UCSD-AML1 (cell line): ENCODE data around the gene TOR4A.
A peak's percentile ranks its signal among the peaks of the same experiment; 100 is the strongest.
"Not testable (repeated sequence)": the region's sequence is repeated elsewhere in the genome, so short reads cannot be mapped to it uniquely, and the experiment has no call there.

Experiments used
- DNase-seq: peaks from one replicate; lab custom pipeline; 2025; ENCODE audit not compliant: unreplicated experiment; lab: John Stamatoyannopoulos, UW

TOR4A gene

DNA sequence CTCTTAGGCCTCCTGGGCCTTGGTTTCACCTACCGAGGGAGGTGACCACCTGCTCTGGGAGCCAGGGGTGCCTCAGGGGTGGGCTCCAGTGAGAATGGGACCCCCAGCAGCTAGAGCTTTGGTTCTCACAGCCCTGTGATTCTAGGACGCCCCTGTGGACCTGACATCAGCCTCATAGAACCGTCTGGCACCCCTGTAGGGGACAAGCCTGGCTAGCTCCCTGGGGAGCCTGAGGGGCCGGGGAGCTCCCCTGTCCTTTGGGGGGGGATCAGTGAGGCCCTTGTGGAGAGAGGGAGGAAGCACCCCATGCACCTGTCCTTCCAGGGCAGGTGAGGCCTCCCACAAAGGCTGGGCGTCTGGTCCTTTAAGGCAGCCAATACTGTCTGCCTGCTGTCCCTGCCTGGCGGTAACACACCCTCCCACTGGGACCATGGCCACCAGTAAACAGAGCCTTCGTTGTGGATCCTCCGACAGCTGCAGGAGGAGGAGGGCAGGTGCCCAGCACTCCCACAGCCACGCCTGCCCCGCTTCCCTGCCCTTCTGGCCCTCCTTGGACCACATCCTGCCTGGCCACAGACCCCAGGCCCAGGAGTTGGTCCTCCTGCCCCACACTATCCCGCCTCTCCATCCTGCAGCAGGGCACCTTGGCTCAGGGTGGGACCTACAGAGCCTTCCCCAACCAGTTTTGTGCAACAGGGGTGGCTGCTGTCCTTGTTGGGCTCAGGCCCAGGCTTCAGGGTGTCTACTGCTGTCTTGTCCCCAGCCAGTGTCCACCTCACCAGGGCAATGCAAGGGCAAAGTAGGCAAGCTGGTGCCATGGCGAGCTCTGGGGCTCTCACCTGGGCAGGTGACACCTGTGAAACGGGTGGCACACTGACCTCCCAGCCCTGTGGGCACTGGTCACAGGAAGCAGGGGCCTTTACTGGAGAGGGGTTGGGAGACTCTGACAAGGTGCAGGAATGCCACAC, 39.5 kb upstream of the TOR4A start:
- DNase-seq = no peak

DNA sequence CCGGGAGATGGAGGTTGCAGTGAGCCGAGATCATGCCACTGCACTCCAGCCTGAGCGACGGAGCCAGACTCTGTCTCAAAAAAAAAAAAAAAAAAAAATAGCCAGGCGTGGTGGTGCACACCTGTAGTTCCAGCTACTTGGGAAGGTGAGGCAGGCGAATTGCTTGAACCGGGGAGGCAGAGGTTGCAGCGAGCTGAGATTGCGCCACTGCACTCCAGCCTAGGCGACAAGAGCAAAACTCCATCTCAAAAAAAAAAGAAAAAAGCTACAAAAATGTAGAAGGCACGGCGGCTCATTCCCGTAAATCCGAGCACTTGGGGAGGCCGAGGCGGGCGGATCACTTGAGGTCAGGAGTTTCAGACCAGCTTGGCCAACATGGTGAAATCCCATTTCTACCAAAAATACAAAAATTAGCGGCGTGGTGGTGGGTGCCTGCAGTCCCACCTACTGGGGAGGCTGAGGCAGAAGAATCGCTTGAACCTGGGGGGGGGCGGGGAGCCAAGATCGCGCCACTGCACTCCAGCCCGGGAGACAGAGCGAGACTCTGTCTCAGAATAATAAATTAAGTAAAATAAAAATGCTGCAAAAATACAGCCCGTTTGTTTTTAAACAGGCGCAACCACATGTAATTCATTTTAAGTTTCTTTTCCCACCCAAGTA, 37.9 kb upstream of the TOR4A start:
- DNase-seq = not testable (repeated sequence)

DNA sequence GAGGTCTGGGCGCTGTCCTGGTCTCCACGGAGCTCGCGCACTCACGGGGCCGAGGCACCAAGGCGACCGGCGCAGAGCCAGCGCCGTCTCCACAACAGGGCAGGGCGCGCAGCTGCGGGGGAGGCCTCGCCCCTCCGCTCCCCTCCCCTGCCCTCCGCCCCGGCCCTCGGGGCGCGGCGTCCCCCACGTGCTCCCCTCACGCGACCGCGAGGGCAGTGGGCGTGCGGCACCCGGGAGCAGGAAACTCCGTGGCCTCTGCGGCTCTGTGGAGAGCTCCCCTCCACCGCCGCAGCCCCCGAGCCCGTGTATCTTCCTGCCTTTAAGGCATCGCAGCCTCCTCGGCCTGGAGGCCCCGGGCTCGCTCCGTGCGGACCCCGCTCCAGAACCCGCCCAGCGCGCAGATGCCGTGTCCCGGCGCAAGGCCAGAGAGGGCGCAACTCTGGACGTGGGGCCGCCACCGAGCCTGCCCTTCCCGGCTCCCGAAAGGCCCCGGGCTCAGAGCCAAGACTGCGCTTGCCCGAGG, 37.1 kb upstream of the TOR4A start:
- peak; percentile 90 for DNase-seq

DNA sequence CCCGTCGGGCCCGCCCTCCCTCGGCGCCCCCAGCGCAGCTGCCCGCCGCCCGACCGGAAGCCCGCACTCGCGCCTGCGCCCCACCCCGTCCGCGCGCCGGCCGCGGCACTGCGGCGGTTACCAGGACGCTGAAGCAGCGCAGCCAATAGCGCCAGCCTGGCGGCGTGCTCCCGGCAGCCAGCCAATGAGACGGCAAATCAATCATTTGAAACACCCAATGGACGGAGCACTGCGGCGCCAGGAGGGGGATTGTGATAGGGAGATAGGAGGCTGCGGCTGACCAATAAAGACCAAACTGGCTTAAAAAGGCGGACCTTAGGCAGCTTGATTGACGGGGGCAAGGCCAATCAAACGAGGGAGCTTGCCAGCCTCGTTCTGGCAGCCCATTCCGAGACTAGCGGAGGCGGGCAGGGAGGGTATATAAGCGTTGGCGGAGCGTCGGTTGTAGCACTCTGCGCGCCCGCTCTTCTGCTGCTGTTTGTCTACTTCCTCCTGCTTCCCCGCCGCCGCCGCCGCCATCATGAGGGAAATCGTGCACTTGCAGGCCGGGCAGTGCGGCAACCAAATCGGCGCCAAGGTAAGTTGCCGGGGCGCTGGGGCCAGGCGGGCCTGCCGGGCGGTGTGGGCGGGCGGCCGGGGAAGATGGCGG, 36.6 kb upstream of the TOR4A start, which contains the start of gene TUBB4B:
Gene TUBB4B, plus strand, starts transcription at position 447 of the 649 bp plus-strand sequence. Its CDS starts 74 bp downstream, at position 521.
- peak; percentile 99 for DNase-seq

DNA sequence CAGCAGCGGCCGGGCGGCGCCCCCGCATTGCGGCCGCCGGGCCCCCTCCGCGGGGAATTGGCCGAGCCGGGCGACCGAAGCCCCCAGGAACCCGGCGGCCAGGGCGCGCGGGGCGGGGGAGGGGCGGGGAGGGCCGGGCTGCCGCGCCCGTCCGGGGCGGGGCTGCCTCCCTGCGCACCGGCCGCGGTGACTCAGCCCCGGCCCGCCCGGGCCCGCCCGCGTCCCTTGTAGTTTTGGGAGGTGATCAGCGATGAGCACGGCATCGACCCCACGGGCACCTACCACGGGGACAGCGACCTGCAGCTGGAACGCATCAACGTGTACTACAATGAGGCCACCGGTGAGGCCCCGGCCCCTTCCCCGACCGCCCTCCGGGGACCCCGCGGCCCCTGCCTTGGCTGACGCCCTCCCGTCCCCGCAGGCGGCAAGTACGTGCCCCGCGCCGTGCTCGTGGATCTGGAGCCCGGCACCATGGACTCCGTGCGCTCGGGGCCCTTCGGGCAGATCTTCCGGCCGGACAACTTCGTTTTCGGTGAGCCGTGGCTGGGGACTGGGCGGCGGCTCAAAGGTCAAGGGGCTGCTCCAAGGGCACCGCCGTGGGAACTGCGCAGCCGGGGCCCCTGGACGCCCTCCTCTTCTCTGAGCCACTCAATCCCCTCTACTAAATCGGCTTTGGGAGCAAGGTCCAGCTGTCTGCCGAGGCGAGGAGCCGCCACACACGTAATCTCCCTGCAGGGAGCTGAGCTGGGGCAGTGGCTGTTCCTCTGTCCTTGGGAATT, 35.8 kb upstream of the TOR4A start:
- DNase-seq = peak; percentile 71

DNA sequence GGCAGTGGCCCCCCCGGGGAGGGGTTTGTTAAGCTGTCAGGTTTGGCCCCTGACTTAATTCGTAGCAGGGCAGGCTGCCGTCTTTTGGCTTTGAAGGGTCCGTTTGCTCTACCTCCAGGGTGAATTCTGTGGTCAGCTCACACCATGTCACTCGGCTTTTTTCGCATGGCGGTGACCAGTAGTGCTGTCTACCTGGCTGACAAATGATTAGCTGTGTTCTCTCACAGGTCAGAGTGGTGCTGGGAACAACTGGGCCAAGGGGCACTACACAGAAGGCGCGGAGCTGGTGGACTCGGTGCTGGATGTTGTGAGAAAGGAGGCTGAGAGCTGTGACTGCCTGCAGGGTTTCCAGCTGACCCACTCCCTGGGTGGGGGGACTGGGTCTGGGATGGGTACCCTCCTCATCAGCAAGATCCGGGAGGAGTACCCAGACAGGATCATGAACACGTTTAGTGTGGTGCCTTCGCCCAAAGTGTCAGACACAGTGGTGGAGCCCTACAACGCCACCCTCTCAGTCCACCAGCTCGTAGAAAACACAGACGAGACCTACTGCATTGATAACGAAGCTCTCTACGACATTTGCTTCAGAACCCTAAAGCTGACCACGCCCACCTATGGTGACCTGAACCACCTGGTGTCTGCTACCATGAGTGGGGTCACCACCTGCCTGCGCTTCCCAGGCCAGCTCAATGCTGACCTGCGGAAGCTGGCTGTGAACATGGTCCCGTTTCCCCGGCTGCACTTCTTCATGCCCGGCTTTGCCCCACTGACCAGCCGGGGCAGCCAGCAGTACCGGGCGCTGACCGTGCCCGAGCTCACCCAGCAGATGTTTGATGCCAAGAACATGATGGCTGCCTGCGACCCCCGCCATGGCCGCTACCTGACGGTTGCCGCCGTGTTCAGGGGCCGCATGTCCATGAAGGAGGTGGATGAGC, 35.0 kb upstream of the TOR4A start:
- no peak for DNase-seq

DNA sequence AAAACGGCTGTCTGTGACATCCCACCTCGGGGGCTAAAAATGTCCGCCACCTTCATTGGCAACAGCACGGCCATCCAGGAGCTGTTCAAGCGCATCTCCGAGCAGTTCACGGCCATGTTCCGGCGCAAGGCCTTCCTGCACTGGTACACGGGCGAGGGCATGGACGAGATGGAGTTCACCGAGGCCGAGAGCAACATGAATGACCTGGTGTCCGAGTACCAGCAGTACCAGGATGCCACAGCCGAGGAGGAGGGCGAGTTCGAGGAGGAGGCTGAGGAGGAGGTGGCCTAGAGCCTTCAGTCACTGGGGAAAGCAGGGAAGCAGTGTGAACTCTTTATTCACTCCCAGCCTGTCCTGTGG, 34.3 kb upstream of the TOR4A start:
- not testable (repeated sequence) for DNase-seq

DNA sequence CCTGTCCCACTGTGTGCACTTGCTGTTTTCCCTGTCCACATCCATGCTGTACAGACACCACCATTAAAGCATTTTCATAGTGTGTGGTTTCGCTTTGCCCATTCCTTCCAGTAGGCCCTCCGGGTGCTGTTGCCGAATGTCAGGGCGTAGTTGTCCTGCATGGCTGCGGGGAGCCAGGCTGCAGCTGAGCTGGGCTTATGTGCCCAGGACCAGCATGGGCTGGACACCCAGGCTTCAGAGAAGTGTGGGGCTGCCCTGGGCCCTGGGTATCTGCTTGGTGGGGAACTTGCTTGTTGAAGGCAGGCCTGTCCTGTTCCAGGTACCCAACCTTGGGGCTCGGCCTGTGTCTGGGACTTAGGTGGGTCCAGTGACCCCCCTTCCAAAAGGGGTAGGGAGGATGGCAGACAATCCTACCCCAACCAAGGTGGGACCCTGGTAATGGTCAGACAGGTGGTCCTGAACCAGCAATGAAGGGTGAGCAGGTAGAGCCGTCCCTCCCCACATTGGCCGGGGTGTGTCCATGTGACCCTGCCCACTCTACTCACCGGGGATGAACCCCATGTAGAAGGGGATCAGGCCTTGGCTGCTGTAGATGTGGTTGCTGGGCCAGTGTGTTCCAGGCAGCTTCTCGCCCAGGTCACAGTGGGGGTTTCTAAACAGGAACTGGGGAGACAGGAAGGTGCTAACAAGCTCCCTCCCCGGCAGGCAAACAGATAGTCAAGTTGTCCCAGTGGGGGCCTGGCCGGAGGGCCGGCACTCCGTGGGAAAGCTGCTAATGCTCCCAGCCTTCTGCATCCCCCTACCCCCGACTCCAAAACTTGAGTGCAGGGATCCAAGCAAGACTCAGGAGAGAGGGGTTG, 33.7 kb upstream of the TOR4A start:
- DNase-seq = no peak

DNA sequence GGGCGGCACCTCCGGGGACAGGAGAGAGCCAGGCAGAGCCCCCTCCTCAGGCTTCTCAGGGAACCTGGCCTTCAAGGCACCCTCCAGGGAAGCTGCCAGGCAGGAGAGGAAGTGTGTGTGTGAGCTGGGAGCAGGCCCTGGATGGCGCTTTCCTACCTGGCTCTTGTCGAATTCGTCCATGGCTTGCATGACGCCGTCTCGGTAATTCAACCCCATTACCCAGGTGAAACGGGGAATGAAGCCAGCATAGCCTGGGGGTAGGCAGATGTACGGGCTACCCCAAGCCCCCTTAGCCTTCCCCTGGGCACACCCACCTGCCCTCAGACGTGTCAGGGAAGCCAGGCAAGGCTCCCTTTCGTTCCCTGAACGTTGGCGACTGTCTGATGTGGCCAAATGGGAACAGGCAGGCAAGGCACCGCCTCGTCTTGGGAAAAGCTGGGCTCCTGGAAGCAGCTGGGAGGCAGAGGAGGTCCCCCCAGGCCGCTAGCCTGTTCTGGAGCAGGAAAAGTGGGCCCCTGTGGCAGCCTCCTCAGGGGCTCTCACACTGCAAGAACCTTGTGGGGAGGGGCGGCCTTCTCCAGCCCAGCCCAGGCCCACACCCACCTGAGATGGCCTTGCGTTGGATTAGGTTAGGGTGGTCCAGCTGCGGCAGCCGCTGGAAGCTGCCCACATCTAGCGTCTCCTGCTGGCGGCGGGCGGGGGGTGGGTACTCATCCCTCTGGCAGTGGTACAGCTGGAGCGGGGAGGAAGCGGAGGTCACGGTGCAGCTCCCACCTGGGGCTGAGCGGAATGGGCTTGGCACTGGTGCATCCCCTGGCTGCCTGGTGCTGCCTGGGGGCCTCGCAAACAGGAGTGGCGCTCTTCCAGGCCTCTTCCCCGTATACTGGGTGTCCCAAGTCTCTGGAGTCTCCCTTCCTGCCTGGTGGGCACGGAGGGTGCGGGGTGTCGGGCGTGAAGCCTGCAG, 32.8 kb upstream of the TOR4A start:
- DNase-seq = no peak

DNA sequence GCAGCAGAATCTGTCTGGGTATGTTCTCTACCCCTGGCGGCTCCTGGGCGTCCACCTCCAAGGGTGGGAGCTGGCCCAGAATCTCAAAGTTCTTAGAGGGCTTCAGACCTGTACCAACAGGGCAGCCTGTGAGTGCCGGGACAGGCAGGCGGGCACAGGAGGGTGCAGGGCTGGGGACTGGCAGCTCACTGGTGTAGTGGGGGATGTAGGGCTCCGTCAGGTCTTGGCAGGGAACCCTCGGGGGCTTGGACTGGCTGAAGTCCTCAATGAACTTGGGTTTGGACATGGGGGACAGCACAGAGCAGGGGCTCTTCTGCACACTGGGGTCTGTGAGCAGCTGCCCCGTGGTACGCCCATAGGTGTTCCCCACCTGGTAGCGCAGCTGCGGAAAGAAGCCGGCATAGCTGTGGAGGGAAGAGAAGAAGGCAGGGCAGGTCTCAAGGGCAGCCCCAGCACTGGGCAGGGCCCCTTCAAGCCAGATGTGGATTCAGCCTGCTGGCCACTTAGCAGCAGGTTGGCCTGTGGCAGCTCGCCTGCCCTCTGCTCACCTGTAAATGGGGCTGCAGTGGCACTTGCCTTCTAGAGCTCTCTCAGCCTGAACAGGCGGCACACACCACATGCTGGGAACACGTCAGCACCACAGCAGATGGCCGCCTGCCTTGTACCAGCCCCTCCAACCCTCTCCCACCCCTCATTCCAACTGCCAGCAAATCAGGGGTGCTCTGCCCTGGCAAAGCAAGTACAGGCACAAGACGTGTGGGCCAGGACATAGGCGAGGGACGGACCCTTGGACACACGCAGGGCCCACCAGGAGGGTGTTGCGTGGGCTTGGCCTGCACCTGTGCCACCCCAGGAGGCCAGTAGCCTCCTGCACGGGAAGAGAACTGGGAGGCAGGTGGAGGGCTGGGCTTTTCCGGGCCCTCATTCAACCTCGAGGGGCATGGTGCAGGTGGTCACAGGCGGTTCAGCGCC, 31.8 kb upstream of the TOR4A start:
- DNase-seq = no peak

DNA sequence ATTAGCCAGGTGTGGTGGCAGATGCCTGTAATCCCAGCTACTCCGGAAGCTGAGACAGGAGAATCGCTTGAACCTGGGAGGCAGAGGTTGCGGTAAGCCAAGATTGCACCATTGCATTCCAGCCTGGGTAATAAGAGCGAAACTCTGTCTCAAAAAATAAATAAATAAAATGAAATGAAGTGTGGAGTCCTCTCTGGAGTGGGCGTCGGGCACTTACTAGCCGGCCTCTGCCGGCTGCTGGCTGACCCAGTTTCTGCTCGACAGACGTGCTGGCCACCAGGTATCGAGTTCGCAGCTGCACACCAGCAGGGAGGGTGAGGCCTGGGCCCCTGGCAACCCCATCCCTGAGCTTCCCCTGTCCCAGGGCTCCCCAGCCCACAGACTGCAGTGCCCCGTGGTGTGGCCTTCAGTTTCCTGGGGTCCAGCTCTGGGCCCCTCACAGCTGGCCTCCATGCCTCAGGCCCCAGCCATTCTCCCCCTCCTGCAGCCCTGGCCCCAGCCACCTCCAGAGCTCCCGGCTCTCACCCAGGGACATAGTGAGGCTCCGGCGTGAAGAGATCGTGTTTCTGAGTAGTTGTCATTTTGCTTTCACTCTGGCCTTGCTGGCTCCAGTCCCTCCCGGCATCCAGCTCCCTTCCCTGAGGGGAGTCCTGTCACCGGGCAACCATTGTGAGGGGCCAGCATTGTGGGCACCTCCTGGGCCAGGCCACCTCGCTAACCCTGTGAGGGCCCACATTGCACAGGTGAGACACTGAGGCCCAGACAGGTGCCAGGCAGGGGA, 30.2 kb upstream of the TOR4A start:
- no peak for DNase-seq

DNA sequence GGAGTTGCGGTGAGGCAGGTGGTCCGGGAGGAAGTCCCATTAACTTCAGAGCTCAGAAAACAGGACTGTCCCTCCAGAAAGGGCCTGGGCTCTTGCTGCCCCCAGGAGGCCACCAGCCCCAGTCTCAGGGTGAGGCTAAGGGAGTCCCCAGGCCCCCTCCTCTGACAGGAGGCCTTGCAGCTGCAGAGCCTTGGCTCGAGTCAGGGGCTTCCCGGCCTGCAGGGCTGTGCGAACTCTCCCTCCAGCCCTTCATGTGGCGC, 29.7 kb upstream of the TOR4A start:
- DNase-seq = no peak

DNA sequence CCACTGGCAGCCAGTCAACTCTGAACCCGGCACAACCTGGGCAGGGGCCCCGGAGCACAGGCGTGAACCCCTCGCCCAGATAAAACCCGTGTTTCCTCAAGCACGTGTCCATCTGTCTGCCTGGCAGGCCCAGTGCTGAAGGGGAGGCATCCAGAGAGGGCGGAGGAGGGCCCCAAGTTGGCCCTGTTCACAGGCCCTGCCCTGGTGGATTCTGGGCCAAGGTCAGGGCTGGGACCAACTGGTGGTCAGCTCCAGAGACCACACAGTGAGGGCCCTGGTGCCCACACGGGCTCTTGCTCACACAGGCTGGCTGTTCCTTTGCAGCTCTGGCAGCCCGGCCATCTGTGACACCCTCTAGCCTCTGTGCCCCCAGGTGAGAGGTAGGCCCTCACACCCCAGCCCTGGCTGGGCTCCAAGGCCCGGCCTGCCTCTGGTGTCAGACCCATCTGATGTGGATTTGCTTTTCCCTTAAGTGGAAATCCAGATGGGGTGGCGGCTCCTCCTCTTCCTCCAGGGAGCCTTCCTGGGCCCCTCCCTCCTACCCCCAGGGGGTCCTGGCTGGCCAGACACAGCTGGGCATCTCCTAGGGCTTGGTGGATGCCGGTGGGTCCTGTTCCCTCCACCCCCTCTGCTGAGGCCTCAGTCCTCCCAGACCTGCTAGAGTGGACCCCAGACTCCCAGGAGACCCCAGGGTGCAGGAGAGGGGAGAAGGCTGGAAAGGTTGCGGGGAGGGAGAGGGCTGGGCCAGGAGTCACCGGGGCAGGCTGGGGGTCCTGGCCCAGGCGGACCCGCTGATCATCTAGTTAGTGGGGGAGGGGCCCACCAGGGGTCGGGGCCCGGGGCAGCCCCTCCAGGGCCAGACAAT, 27.0 kb upstream of the TOR4A start:
- DNase-seq = no peak

DNA sequence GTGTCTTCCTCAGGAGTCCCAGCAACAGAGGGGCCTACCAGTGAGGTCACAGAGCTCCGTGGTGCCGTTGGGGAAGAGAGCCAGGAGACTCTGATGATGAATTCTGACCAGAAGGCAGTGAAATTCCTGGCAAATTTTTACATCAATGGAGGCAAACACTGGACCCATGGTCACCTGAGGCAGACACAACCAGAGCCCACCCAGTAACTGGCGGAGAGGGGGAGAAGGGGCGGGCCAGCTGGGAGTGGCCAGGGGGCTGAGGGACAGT, 26.4 kb upstream of the TOR4A start, which contains the start of gene STPG3:
Gene STPG3, plus strand, starts transcription at position 93 of the 268 bp plus-strand sequence. Its CDS starts 1 bp downstream, at position 94.
- DNase-seq = no peak
